OCI-LY1 (cell line): ENCODE data around the gene AFAP1.

Experiments
- H2AFZ ChIP-seq: fragments of 200-600 bp; sonication (generic), shearing (Covaris generic); 2 replicates; pipeline ENCODE4 v1.6.0; 2014; ENCODE audit warnings: antibody characterized with exemption, mild to moderate bottlenecking, low read length
- H3F3A ChIP-seq: fragments of 200-600 bp; sonication (generic), shearing (Covaris generic); 2 replicates; pipeline ENCODE4 v1.6.0; 2014; ENCODE audit warnings: mild to moderate bottlenecking, antibody characterized with exemption, low read length, moderate library complexity; ENCODE audit not compliant: insufficient read depth
- H3K27ac ChIP-seq: fragments of 200-600 bp; sonication (generic); 2 replicates; pipeline ENCODE4 v1.5.1; 2014; ENCODE audit warnings: low read length, mixed run types, mild to moderate bottlenecking, low read depth; ENCODE audit not compliant: poor library complexity, severe bottlenecking
- H3K27me3 ChIP-seq: fragments of 200-600 bp; sonication (generic); 2 replicates; pipeline ENCODE4 v1.6.0; 2014; ENCODE audit warnings: antibody characterized with exemption, mild to moderate bottlenecking, low read length, moderate library complexity; ENCODE audit not compliant: insufficient read depth
- H3K36me3 ChIP-seq: fragments of 200-600 bp; sonication (generic); 2 replicates; pipeline ENCODE4 v1.6.1; 2014; ENCODE audit warnings: mild to moderate bottlenecking, antibody characterized with exemption, low read length, moderate library complexity, mixed read lengths; ENCODE audit not compliant: insufficient read depth
- H3K4me1 ChIP-seq: fragments of 200-600 bp; sonication (generic); 2 replicates; pipeline ENCODE4 v1.5.1; 2014; ENCODE audit warnings: mild to moderate bottlenecking, low read length, moderate library complexity; ENCODE audit not compliant: insufficient read depth, severe bottlenecking
- H3K4me2 ChIP-seq: fragments of 200-600 bp; sonication (generic), shearing (Covaris generic); 2 replicates; pipeline ENCODE4 v1.6.1; 2014; ENCODE audit warnings: low read length
- H3K4me3 ChIP-seq: fragments of 200-600 bp; sonication (generic); 2 replicates; pipeline ENCODE4 v1.5.1; 2014; ENCODE audit warnings: low read length, low read depth, mild to moderate bottlenecking, mixed read lengths; ENCODE audit not compliant: poor library complexity, severe bottlenecking
- H3K79me2 ChIP-seq: fragments of 200-600 bp; shearing (Covaris generic); 2 replicates; pipeline ENCODE4 v1.6.1; 2016; ENCODE audit warnings: mixed run types, low read length, mixed read lengths; ENCODE audit not compliant: insufficient read depth
- H3K9ac ChIP-seq: fragments of 200-600 bp; sonication (generic), shearing (Covaris generic); 2 replicates; pipeline ENCODE4 v1.6.1; 2014; ENCODE audit warnings: mild to moderate bottlenecking, low read length, mixed read lengths
- H3K9me2 ChIP-seq: fragments of 200-600 bp; sonication (generic), shearing (Covaris generic); 2 replicates; pipeline ENCODE4 v1.6.1; 2014; ENCODE audit warnings: low read depth, mild to moderate bottlenecking, low read length, mixed read lengths
- H3K9me3 ChIP-seq: fragments of 200-600 bp; shearing (Covaris generic); 2 replicates; pipeline ENCODE4 v1.6.1; 2014; ENCODE audit warnings: low read length, mixed read lengths
- H4K20me1 ChIP-seq: fragments of 200-600 bp; sonication (generic), shearing (Covaris generic); 2 replicates; pipeline ENCODE4 v1.6.0; 2016; ENCODE audit warnings: mild to moderate bottlenecking, low read length; ENCODE audit not compliant: insufficient read depth
- EZH2 ChIP-seq: fragments of 200-600 bp; sonication (generic), shearing (Covaris generic); IDR thresholded peaks from 2 replicates; pipeline ENCODE4 v1.8.0; 2017; ENCODE audit warnings: borderline replicate concordance, mixed run types, mild to moderate bottlenecking, antibody characterized with exemption, low read length, moderate library complexity, mixed read lengths
- TF ChIP-seq, protein P1 (sequence below): fragments of 200-600 bp; sonication (generic), shearing (Covaris generic); IDR thresholded peaks from 2 replicates; pipeline ENCODE4 v1.5.1; 2017; ENCODE audit warnings: mild to moderate bottlenecking, antibody characterized with exemption, low read length, moderate library complexity, mixed read lengths

AFAP1 gene

GRCh38 chr4:7746351-7747061, 193.2 kb downstream of the AFAP1 start:
- Histone ChIP-seq H3K9ac (no peak overlapping the region), H3K4me3 (no peak overlapping the region), H3K4me2 (no peak overlapping the region), H3K4me1 (no peaks in the 10 kb centered on the region), H3K9me2 (no peaks in the 10 kb centered on the region), H3K79me2 (no peaks in the 10 kb centered on the region), H3F3A (no peaks in the 10 kb centered on the region), H3K27ac (no peak overlapping the region), H3K9me3 (no peaks in the 10 kb centered on the region), H3K36me3 (no peaks in the 10 kb centered on the region), H3K27me3 (no peaks in the 10 kb centered on the region), H2AFZ (no peak overlapping the region), H4K20me1 (no peaks in the 10 kb centered on the region)
- TF ChIP-seq EZH2 = no peak
- TF ChIP-seq, protein P1, sequence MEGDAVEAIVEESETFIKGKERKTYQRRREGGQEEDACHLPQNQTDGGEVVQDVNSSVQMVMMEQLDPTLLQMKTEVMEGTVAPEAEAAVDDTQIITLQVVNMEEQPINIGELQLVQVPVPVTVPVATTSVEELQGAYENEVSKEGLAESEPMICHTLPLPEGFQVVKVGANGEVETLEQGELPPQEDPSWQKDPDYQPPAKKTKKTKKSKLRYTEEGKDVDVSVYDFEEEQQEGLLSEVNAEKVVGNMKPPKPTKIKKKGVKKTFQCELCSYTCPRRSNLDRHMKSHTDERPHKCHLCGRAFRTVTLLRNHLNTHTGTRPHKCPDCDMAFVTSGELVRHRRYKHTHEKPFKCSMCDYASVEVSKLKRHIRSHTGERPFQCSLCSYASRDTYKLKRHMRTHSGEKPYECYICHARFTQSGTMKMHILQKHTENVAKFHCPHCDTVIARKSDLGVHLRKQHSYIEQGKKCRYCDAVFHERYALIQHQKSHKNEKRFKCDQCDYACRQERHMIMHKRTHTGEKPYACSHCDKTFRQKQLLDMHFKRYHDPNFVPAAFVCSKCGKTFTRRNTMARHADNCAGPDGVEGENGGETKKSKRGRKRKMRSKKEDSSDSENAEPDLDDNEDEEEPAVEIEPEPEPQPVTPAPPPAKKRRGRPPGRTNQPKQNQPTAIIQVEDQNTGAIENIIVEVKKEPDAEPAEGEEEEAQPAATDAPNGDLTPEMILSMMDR = no peak

DNA sequence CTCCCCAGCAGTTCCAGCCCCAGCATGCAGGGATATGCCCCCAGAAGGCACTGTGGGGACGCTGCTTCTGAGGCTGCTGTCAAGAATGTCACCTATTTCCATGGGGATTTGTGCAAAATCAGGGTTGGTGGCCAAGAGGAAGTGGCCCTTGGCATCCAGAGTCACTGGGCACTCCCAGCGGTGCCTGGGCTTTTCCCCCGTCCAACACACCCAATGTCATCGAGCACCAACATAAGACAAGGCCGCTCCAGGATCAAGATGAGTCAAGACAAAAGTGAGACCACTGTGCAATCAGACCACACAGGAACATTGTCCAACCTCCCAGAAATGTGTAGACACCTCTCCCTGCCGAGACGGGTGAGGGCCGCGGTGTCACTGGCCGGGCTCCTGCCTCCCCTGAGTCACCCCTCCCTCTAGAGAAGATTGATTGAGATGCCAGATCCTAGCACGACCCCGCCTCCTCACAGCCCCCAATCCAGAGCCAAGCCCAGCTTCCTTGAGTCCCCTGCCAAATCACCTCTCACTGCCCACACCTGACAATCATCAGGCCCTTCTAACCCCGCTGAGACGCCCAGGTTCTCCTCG, 194.3 kb downstream of the AFAP1 start:
- H3K27ac ChIP-seq = no peak overlapping the region
- no peaks in the 10 kb centered on the region for H3K27me3 ChIP-seq
- no peak for TF ChIP-seq EZH2
- TF ChIP-seq, protein P1 = no peak

GRCh38 chr4:7744142-7744804, 195.4 kb downstream of the AFAP1 start:
- no peaks in the 10 kb centered on the region for H3K4me1 ChIP-seq
- no peaks in the 10 kb centered on the region for H3K9me3 ChIP-seq
- H3K27me3 ChIP-seq = no peaks in the 10 kb centered on the region
- TF ChIP-seq, protein P1 = no peak
- TF ChIP-seq EZH2 = no peak
- H3K9ac ChIP-seq = no peak overlapping the region
- H3K4me2 ChIP-seq = no peak overlapping the region
- no peaks in the 10 kb centered on the region for H3K36me3 ChIP-seq
- H3F3A ChIP-seq = no peaks in the 10 kb centered on the region
- H2AFZ ChIP-seq = no peak overlapping the region
- H4K20me1 ChIP-seq = no peaks in the 10 kb centered on the region
- H3K27ac ChIP-seq = no peak overlapping the region
- H3K4me3 ChIP-seq = no peak overlapping the region
- no peaks in the 10 kb centered on the region for H3K9me2 ChIP-seq
- H3K79me2 ChIP-seq = no peaks in the 10 kb centered on the region

More for the DNA sequence above, 194.3 kb downstream of the AFAP1 start:
- Histone ChIP-seq H4K20me1 (no peaks in the 10 kb centered on the region), H3K4me3 (no peak overlapping the region), H3K9ac (no peak overlapping the region), H3K9me2 (no peaks in the 10 kb centered on the region), H3K9me3 (no peaks in the 10 kb centered on the region), H3K79me2 (no peaks in the 10 kb centered on the region), H3K4me1 (no peaks in the 10 kb centered on the region), H3K36me3 (no peaks in the 10 kb centered on the region), H2AFZ (no peak overlapping the region), H3K4me2 (no peak overlapping the region), H3F3A (no peaks in the 10 kb centered on the region)
